Retina (tissue), 1 donor: ENCODE data around the gene DKC1.
"Not testable (repeated sequence)": the region's sequence is repeated elsewhere in the genome, so short reads cannot be mapped to it uniquely, and the experiment has no call there.

Source experiments
- DNase-seq: peaks from one replicate; pipeline ENCODE4 v3.0.0-alpha.2; 2016

Gene DKC1

GRCh38 chrX:154819771-154820341, 57.2 kb downstream of the DKC1 start:
- DNase-seq = no peak

- no peak for DNase-seq
Observed at GRCh38 chrX:154821523-154821922, 58.9 kb downstream of the DKC1 start.

- no peak for DNase-seq
Observed at GRCh38 chrX:154822029-154822428, 59.4 kb downstream of the DKC1 start.

- DNase-seq = no peak
Observed at GRCh38 chrX:154824638-154825037, 62.0 kb downstream of the DKC1 start.

- not testable (repeated sequence) for DNase-seq
Observed at GRCh38 chrX:154825586-154825985, 62.9 kb downstream of the DKC1 start.
